ENCODE data around the gene TMEM151B. TPM values are rescaled to one million over a fixed set of nuclear protein-coding genes. Genes with fewer than 3 reads are reported as not detected.

Gene TMEM151B
- total and polyA plus RNA-seq, 2 of the 4 experiments (the other 2 are of a cell fraction): not detected

DNA sequence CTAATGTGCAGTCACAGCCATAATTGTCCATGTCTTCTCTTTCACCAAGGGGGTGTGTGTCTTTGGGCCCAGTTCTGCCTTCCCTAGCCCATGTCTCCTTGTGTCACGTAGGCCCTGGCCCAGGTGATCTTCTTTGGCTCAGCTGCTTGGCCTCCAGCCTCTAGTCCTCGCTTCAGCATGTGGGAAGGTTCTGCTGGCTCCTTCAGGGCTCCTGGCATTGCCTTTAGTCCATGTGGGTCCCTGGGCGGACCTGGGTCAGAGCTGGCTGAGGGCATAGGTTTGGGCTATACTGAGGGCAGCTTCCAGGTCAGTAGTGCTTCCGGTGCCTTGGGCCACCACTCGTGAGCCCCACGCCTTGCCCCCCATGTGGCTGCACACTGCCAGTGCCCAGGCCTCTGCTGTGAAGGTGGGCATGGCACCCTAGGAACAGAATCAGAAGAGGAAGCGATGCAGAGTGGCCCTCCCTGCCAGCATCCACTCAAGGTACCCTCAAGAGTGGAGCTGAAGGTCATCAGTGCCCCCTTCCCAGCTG, 30.1 kb downstream of the TMEM151B start:
- TF ChIP-seq RAD21 (IDR thresholded peaks at IDR 0.05; ENCODE audit: low read length) (no peak), MXI1 (IDR thresholded peaks at IDR 0.05; ENCODE audit: borderline replicate concordance, low read depth, low read length) (no peak), RCOR1 (IDR thresholded peaks at IDR 0.05; ENCODE audit: insufficient replicate concordance, low read length) (no peak), POLR2A (IDR thresholded peaks at IDR 0.05; ENCODE audit: low read depth, low read length) (no peak), MAZ (IDR thresholded peaks at IDR 0.05; ENCODE audit: borderline replicate concordance, low read depth, low read length) (no peak), CHD1 (IDR thresholded peaks at IDR 0.05; ENCODE audit: low read depth, low read length) (no peak), FOS (IDR thresholded peaks at IDR 0.05; ENCODE audit: low read depth, low read length) (no peak), SMC3 (IDR thresholded peaks at IDR 0.05; ENCODE audit: low read depth, low read length) (no peak), MAFK (IDR thresholded peaks at IDR 0.05; ENCODE audit: low read depth, low read length) (no peak), RFX5 (IDR thresholded peaks at IDR 0.05; ENCODE audit: low read depth, low read length) (no peak), CEBPB (IDR thresholded peaks at IDR 0.05; ENCODE audit: low read depth, low read length) (no peak), BHLHE40 (IDR thresholded peaks at IDR 0.05; ENCODE audit: low read depth, low read length) (no peak), NFE2L2 (IDR thresholded peaks at IDR 0.05; ENCODE audit: low read depth, low read length) (no peak)
- TF ChIP-seq, protein P1, sequence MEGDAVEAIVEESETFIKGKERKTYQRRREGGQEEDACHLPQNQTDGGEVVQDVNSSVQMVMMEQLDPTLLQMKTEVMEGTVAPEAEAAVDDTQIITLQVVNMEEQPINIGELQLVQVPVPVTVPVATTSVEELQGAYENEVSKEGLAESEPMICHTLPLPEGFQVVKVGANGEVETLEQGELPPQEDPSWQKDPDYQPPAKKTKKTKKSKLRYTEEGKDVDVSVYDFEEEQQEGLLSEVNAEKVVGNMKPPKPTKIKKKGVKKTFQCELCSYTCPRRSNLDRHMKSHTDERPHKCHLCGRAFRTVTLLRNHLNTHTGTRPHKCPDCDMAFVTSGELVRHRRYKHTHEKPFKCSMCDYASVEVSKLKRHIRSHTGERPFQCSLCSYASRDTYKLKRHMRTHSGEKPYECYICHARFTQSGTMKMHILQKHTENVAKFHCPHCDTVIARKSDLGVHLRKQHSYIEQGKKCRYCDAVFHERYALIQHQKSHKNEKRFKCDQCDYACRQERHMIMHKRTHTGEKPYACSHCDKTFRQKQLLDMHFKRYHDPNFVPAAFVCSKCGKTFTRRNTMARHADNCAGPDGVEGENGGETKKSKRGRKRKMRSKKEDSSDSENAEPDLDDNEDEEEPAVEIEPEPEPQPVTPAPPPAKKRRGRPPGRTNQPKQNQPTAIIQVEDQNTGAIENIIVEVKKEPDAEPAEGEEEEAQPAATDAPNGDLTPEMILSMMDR (conservative IDR thresholded peaks at IDR 0.05; ENCODE audit: low read depth, low read length): no peak
- TF ChIP-seq, protein P2, sequence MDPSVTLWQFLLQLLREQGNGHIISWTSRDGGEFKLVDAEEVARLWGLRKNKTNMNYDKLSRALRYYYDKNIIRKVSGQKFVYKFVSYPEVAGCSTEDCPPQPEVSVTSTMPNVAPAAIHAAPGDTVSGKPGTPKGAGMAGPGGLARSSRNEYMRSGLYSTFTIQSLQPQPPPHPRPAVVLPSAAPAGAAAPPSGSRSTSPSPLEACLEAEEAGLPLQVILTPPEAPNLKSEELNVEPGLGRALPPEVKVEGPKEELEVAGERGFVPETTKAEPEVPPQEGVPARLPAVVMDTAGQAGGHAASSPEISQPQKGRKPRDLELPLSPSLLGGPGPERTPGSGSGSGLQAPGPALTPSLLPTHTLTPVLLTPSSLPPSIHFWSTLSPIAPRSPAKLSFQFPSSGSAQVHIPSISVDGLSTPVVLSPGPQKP (IDR thresholded peaks at IDR 0.05; ENCODE audit: borderline replicate concordance, low read depth, low read length): no peak
- TF ChIP-seq, protein P3, sequence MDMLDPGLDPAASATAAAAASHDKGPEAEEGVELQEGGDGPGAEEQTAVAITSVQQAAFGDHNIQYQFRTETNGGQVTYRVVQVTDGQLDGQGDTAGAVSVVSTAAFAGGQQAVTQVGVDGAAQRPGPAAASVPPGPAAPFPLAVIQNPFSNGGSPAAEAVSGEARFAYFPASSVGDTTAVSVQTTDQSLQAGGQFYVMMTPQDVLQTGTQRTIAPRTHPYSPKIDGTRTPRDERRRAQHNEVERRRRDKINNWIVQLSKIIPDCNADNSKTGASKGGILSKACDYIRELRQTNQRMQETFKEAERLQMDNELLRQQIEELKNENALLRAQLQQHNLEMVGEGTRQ (IDR thresholded peaks at IDR 0.05; ENCODE audit: low read depth, low read length): no peak
- Histone ChIP-seq H3K27me3 (ENCODE audit: control insufficient read depth, insufficient read depth, low read length) (peaks cover 20% of the 10 kb centered on the region), H4K5ac (ENCODE audit: low read depth, low read length) (no peak overlapping the region), H3K23ac (ENCODE audit: low read depth, low read length) (no peak overlapping the region), H3K4me3 (ENCODE audit: insufficient read depth, low read depth, low read length) (no peak overlapping the region), H4K20me1 (ENCODE audit: insufficient read depth, low read length) (no peaks in the 10 kb centered on the region), H3K18ac (ENCODE audit: low read depth, low read length) (no peak overlapping the region), H3K9me1 (ENCODE audit: insufficient read depth, low read length) (no peaks in the 10 kb centered on the region; the same call in 1 of the 2 replicates), H3K4me2 (ENCODE audit: low read depth, low read length) (no peak overlapping the region), H2AK9ac (replicated peaks; ENCODE audit: low read depth, low read length, poor library complexity) (no peak overlapping the region), H2AK5ac (ENCODE audit: low read depth, low read length) (no peak overlapping the region), H2BK20ac (ENCODE audit: low read depth, low read length) (no peak overlapping the region), H2BK5ac (ENCODE audit: low read depth, low read length, poor library complexity, severe bottlenecking) (no peak overlapping the region), H3K9me3 (ENCODE audit: control insufficient read depth, insufficient read depth, low read length) (no peaks in the 10 kb centered on the region), H2AFZ (replicated peaks; ENCODE audit: low read length, poor library complexity) (no peak overlapping the region), H2BK120ac (ENCODE audit: low read depth, low read length) (no peak overlapping the region), H3K14ac (replicated peaks; ENCODE audit: low read depth, low read length) (no peak overlapping the region), H3K27ac (ENCODE audit: insufficient read depth, low read length) (no peak overlapping the region), H4K91ac (ENCODE audit: insufficient read depth, low read depth, low read length) (no peak overlapping the region), H3K36me3 (ENCODE audit: control insufficient read depth, insufficient read depth, low read length) (peaks cover 44% of the 10 kb centered on the region), H3K79me1 (ENCODE audit: low read depth in 1 of 2, low read length in 2 of 2) (no peaks in the 10 kb centered on the region), H3K4me1 (ENCODE audit: control insufficient read depth, insufficient read depth, low read length) (no peaks in the 10 kb centered on the region), H3K56ac (ENCODE audit: extremely low read depth, insufficient read depth, low read length) (no peak overlapping the region), H4K8ac (ENCODE audit: low read depth in 2 of 2, low read length in 2 of 2) (no peak overlapping the region), H3K4ac (ENCODE audit: low read depth, low read length) (no peak overlapping the region), H3K9ac (ENCODE audit: low read depth, low read length) (no peak overlapping the region), H2BK15ac (ENCODE audit: low read depth, low read length) (no peak overlapping the region)
- 67% methylated on average over 3 of the region's 7 CpGs; no CpG with 5 or more reads in 1 of the 2 experiments for WGBS, 2 experiments (ENCODE audit: extremely low coverage in 2 of 2, insufficient read length in 1 of 2)
- POLR2A ChIA-PET (ENCODE audit: unreplicated experiment): no interaction called here
- dilution Hi-C loops (cut with HindIII; ENCODE audit: low sequenced_read_pairs, unreplicated experiment): no loop called here
- no TSS peak for BruUV-seq (replicated peaks)
- no peak for DNase-seq
- in situ Hi-C loops (cut with MboI; ENCODE audit: low sequenced_read_pairs): no loop called here
- CTCF ChIA-PET: no interaction called here
- intact Hi-C loops (cut with micrococcal nuclease): no loop called here
- no peak for ATAC-seq (ENCODE audit: low read depth)
